ENCODE data around the gene SOWAHA.
A peak's percentile ranks its signal among the peaks of the same experiment; 100 is the strongest.

SOWAHA gene

GRCh38 chr5:132812781-132813598, at the start of gene SOWAHA:
TSS of gene SOWAHA (plus strand) at chr5:132813302. CDS start at chr5:132813622, 320 bp downstream.
- peak; percentile 47 for DNase-seq

- no peak for DNase-seq
These were observed 49.1 kb upstream of the SOWAHA start for GRCh38 chr5:132764051-132764450.

GRCh38 chr5:132764671-132765238, 48.3 kb upstream of the SOWAHA start:
- no peak for DNase-seq

DNA sequence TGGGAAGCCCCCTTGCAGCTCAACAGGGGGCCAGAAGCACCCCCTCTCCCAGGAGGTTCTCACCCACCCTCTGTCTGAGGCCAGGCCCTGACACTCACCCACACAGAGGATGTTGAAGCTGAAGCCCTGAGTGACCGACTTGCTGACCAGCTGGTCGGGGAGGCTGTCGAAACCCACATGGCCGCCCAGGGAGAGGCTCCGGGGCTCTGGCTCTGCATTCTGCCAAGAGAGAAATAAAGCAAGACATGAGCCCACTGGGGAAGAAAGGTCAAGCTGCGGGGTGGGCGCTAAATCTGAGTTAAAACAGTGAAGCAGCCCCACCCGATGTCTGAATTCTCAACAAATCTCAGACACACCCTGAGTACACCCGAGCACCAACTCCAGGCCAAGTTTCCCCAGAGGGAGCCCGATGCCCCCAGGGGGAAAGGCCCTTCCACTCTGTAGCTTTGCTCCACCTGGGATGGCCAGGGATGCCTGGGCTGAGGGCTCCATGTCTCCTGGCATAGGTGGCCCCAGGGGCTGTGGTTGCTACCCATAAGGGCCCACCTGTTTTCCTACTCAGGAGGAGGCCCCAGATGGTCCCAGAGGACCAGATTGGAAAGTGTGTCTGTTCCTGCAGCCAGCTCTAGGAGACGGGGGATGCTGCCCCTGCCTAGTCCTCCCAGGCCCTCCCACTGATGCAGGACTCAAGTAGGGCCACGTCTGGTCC, 47.6 kb upstream of the SOWAHA start:
- DNase-seq, result no peak

GRCh38 chr5:132766020-132766805, 46.9 kb upstream of the SOWAHA start:
- DNase-seq, result no peak

DNA sequence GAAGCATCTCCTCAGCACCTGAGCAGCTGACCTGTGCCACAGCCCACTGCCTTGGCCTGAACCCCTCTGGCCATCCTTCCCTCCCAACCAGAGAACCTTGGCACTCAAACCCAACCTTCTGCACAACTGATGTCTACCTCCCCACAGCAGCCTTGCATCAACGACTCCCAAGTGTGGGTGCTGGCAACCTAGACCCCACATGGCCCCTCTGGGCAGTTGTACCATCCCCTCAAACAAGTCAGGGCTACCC, 46.4 kb upstream of the SOWAHA start:
- no peak for DNase-seq

DNA sequence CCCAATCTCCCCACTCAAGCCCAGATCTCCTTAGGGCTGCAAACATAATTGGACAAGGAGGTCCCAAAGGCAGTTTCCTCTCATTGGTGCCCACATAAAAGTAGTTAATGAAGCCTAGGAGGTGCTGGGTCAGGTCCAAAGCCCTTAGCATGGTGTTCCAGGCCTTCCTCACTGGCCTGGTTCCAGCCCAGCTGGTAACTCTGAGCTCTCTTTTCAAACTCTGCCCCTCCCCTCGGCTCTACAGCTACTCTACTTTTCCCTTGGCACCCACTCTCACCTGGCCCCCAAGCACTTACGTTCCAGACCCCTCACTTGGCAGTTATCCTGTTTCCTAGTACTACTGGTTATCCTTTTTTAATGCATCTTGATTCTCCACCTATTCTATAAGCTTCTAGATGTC, 46.0 kb upstream of the SOWAHA start:
- DNase-seq, result no peak

GRCh38 chr5:132768485-132768868, 44.6 kb upstream of the SOWAHA start:
- no peak for DNase-seq

DNA sequence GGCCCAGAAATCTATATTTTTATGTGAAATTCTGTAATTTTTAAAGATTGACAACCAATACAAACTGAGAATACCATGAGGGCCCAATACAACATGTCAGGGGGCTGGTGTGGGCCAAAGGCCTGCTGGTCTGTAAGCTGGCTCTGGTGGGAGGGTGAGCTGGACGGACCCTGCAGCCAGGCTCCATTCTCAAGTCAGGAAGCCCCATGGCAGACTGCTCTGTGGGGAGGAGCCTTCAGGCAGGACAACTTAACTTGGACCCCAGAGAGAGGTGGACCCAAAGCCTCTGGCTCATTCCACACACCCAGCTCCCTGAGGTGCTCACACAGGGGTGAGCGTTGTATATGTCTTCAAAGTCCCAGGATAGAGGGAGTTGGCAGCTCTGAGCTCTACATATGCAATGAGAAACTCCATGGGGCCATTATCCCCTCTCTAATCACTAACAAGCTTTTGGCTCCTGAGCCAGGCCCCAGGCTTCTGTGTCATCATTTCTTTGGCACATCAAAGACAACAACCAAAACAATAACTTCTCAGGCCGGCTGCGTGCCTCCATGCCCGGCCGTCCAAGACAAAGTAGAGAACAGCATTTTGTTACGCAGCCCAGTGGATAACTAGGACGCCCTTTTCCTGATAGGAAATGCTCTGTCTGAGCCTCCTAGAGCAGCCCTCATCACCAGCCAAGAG, 42.5 kb upstream of the SOWAHA start:
- no peak for DNase-seq

GRCh38 chr5:132771503-132771998, 41.6 kb upstream of the SOWAHA start:
- no peak for DNase-seq

- DNase-seq, result no peak
These were observed 40.6 kb upstream of the SOWAHA start for GRCh38 chr5:132772291-132773070.

GRCh38 chr5:132773114-132773513, 40.0 kb upstream of the SOWAHA start:
- DNase-seq, result peak; percentile 59

DNA sequence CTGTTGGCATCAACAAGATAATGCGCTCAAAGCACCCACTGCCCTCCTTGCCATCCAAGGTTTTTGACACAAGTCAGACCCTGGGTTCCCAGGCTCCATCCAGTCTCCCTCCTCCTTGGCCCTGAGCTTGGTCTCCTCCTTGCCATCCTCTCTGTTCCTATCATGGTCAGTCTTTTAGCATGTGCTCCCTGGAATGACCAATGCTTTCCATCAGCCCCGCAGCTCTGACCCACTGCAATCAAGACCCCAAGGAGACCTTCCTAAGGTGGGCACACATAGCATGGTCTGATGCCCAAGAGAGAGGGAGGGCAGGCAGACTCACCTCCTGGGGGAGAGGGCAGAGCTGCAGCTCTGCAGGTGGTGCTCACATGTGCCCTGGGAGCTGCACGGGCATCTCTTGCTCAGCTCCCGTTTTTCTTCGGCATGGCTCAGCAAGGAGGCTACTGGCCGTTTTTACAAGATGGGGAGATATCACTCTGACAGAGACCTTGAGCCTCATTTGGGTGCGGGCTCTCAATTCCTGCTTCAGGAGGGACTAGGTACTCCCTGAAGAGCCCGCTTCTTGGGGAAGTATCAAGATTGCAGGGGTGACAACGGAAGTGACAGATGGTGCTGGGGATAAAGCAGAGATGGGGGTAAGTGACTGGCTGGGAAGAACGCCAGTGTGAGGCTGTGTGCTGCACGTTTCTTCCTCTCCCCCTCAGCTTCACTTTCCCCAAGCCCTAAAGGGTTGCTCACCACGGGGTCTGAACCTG, 39.3 kb upstream of the SOWAHA start:
- DNase-seq, result peak; percentile 85

- no peak for DNase-seq
These were observed 38.7 kb upstream of the SOWAHA start for GRCh38 chr5:132774406-132774805.

- DNase-seq, result no peak
These were observed 38.2 kb upstream of the SOWAHA start for GRCh38 chr5:132774896-132775295.

DNA sequence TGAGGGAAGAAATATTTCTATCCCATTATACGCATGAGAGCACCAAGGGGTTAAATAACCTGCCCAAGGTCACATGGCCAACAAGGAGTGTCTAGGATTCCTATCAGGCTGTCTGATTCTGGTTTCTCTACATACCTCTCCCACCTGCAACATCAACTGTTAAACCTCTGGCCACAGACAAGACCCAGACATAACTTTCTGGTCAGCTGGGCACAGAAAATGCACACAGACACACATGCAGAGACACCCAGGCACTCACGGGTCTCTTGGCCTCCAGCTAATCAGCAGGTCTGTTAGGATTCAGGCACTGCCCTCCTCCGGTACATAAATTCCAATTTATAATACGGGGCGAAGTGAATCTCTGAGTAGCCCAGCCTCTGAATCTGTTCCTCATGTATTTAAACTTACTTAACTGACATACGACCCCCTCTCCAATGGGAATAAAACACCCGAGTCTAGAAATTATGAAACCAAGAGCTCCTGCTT, 37.6 kb upstream of the SOWAHA start:
- DNase-seq, result no peak

DNA sequence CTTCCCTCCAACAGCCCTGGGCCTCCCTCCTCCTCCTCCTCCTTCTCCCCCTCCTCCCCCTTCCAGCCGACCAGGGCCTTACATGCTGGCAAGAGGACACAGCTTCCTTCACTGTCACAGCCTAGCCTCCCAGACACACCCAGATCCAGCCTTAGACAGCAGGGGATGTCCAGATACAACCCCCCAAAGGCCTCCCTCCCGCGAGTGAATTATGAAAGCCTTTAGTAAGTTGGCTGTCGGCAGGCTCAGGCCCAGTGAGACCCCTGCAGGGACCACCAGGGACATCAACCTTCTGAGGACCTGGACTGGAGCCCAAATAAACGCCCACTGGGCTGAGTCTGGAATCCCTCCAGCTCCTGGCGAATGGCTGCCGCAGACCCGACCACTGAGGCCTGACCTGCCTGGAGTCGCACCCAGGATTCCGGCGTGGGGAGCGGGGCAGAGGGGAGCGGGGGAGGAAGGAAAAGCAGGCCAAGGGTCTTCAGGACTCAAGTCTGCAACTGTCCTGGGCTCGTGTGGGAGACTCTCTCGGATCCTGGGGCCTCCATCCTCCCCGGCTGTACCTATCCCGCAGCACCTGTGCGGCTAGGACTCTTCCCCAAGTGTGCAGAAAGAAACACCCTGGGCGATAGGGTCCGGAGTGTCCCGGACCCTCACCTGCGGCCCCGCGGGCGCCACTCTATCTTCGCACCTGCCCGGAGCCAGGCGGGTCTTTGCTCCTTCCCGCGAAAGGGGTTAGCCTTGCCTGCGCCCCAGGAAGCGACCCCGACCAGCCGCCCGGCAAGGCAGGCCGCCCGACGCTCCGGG, 36.8 kb upstream of the SOWAHA start:
- DNase-seq, result peak; percentile 53

DNA sequence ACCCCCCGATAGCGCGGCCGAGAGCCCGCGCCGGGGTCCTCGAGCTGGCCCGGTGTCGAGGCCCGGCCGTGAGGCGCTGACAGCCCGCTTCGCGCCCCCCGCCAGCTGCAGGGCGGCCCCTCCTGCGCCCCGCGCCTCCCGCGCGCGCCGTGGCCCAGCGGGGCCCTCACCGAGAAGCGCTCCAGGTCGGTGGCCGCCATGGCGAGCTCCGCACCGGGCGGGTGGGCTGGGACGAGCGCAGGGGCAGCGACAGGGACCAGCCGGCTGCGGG, 36.2 kb upstream of the SOWAHA start:
- DNase-seq, result no peak

DNA sequence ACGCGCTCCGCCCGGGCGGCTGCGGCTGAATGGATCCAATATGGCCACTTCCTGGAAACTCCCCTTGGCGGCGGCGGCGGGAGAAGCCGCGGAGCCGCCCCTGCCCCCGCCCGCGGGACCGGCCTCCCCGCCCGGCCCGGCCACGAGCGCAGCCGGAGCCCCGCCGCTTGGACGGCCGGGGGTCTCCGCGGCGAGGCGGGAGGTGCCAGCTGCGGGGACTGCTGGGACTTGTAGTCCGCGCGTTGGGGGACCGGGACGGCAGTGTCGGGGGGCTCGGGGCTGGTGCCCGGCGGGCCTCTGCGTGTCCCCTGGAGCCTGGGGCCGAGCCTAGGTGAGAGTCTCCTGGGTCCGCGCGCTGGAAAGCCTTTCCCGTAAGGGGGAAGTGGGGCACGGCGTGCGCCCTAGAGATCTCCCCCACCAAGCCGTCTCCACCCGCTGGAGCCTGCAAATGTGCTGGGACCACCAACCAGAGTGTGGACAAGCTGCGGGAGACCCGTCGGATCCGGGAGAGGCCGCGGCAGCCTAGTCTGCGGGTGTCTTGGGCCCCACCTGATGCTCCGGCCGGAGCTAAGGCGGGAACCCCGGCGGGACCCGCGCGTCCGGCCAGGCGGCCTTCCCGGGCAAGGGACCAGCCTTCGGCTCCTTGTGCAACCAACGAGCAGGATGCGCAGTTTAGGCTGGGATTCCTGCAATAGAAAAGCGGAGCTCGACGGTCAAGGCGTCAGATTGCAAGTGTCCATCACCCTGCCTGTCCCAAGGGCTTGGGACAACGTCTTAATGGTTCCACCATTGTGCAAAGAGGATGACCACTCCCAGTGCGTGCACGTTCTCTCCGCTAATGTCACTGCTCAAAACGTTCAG, 35.7 kb upstream of the SOWAHA start, which contains the start of gene SEPTIN8:
Gene SEPTIN8, minus strand, starts transcription at position 31 of the 861 bp plus-strand sequence. CDS start 102 bp downstream, outside the sequence.
- DNase-seq, result no peak

All from DMS 273 treated with DMSO at 0.1 percent for 48 hours (cell line).